K562 (cell line): Measurements from ENCODE around the gene PTPRG. TPM values are rescaled to one million over a fixed set of nuclear protein-coding genes. Genes with fewer than 3 reads are reported as not detected.

ENCODE experiments used
- ATAC-seq: fragments of 200-7000 bp; cut with Tn5 transposase; 3 replicates; pipeline ENCODE4 v1.9.1; 2020; ENCODE audit warnings: moderate library complexity
- BruUV-seq: library from RNA; stranded (reverse); fragments of 400-500 nt; replicated peaks from 2 replicates; lab custom pipeline; 2021; lab: Mats Ljungman, UMichigan
- CTCF ChIA-PET: fragments of 300-600 bp; formaldehyde crosslinking; extraction: SDS; loops from one replicate; lab custom pipeline; 2021; ENCODE audit warnings: low intra/inter-chr PET ratio; lab: Yijun Ruan, JAX
- POLR2A ChIA-PET: fragments of 300-600, 350-650 bp; sonication (Branson Sonifier 250); formaldehyde crosslinking; extraction: SDS; loops from one replicate; lab custom pipeline; 2021; ENCODE audit warnings: antibody characterized with exemption, inconsistent platforms; lab: Yijun Ruan, JAX
- DNase-seq, 4 experiments: peaks; one replicate each; pipeline versions ENCODE4 v3.0.0 to v3.0.0-alpha.2; 2011 to 2018; ENCODE audit warnings: low spot score in 3 of 4, mixed read lengths in 3 of 4; ENCODE audit errors: extremely low read depth in 1 of 4
- FAIRE-seq: peaks from 2 replicates; lab custom pipeline; 2011; peaks lifted over from hg19 to GRCh38; lab: Jason Lieb, UNC
- H2AFZ ChIP-seq: 2 replicates; pipeline ENCODE4 v1.6.0; 2011; ENCODE audit warnings: low read depth, low read length, control low read depth, inconsistent platforms
- H3K27ac ChIP-seq: fragments of 200-600 bp; 3 replicates; pipeline ENCODE4 v1.8.0; 2011; ENCODE audit warnings: low read depth, mild to moderate bottlenecking, control low read depth, inconsistent platforms, low read length, moderate library complexity, mixed read lengths; ENCODE audit errors: extremely low read depth
- H3K27me3 ChIP-seq, 2 experiments: fragments of 300-600 bp in 1 of 2; 2 replicates in 1 of 2; 3 replicates in 1 of 2; pipeline versions ENCODE4 v1.6.0 to v1.8.0; 2011; ENCODE audit warnings: inconsistent platforms in 2 of 2, low read length in 2 of 2, mild to moderate bottlenecking in 1 of 2, mixed read lengths in 1 of 2, moderate library complexity in 1 of 2; ENCODE audit not compliant: control insufficient read depth in 2 of 2, insufficient read depth in 2 of 2
- H3K36me3 ChIP-seq: fragments of 300-600 bp; 3 replicates; pipeline ENCODE4 v1.8.0; 2011; ENCODE audit warnings: mild to moderate bottlenecking, low read length, inconsistent platforms; ENCODE audit not compliant: control insufficient read depth, insufficient read depth
- H3K4me1 ChIP-seq, 2 experiments: fragments of 200-600 bp in 1 of 2; replicated peaks in 1 of 2; 2 replicates in 1 of 2; 3 replicates in 1 of 2; pipeline versions ENCODE4 v1.5.1 to v1.8.0; 2011; ENCODE audit warnings: inconsistent platforms in 2 of 2, low read length in 2 of 2, mild to moderate bottlenecking in 1 of 2, mixed read lengths in 1 of 2, moderate library complexity in 1 of 2; ENCODE audit not compliant: control insufficient read depth in 2 of 2, insufficient read depth in 2 of 2
- H3K4me2 ChIP-seq: 2 replicates; pipeline ENCODE4 v1.6.1; 2011; ENCODE audit warnings: low read length, control low read depth, inconsistent platforms, mixed read lengths; ENCODE audit not compliant: insufficient read depth
- H3K4me3 ChIP-seq: fragments of 200-600 bp; sonication (generic), shearing (Covaris generic); 2 replicates; pipeline ENCODE4 v1.5.1; 2016; ENCODE audit warnings: control low read depth, inconsistent platforms
- H3K79me2 ChIP-seq: fragments of 200-600 bp; 3 replicates; pipeline ENCODE4 v1.8.0; 2011; ENCODE audit warnings: low read length, inconsistent platforms; ENCODE audit not compliant: control insufficient read depth, insufficient read depth
- H3K9ac ChIP-seq, 2 experiments: 2 replicates each; pipeline versions ENCODE4 v1.6.0 to v1.6.1; 2011; ENCODE audit warnings: low read depth in 2 of 2, low read length in 2 of 2, control low read depth in 1 of 2, inconsistent platforms in 1 of 2, mild to moderate bottlenecking in 1 of 2, mixed read lengths in 1 of 2; ENCODE audit not compliant: insufficient read depth in 1 of 2
- H3K9me1 ChIP-seq: one replicate; pipeline ENCODE4 v1.6.0; 2011; ENCODE audit warnings: inconsistent platforms, mild to moderate bottlenecking, low read length, moderate library complexity; ENCODE audit not compliant: control insufficient read depth, insufficient read depth
- H3K9me3 ChIP-seq: replicated peaks from 2 replicates; pipeline ENCODE4 v1.5.1; 2011; ENCODE audit warnings: low read depth, low read length, inconsistent platforms; ENCODE audit not compliant: control insufficient read depth, insufficient read depth
- H4K20me1 ChIP-seq: replicated peaks from 2 replicates; pipeline ENCODE4 v1.6.1; 2011; ENCODE audit warnings: low read length, inconsistent platforms, mixed read lengths; ENCODE audit not compliant: control insufficient read depth, insufficient read depth
- FOSL1 ChIP-seq: fragments of 200-800 bp; sonication (Bioruptor generic); conservative IDR thresholded peaks from 2 replicates; pipeline ENCODE4 v1.6.1; 2016; ENCODE audit warnings: missing genetic modification characterization, missing compliant biosample characterization
- GABPA ChIP-seq: fragments of 200-800 bp; sonication (Bioruptor generic); conservative IDR thresholded peaks from 2 replicates; pipeline ENCODE4 v1.6.1; 2016; ENCODE audit warnings: low read depth, missing genetic modification characterization, missing compliant biosample characterization
- HDAC8 ChIP-seq: fragments of 450-650 bp; IDR thresholded peaks from 2 replicates; pipeline ENCODE4 v1.6.1; 2016; ENCODE audit warnings: mild to moderate bottlenecking, missing genetic modification characterization, moderate library complexity, missing compliant biosample characterization
- MAFG ChIP-seq: fragments of 450-650 bp; conservative IDR thresholded peaks from 2 replicates; pipeline ENCODE4 v1.6.1; 2016; ENCODE audit warnings: missing genetic modification characterization, missing compliant biosample characterization
- MCM2 ChIP-seq: fragments of 450-650 bp; IDR thresholded peaks from 2 replicates; pipeline ENCODE4 v1.6.1; 2017; ENCODE audit warnings: low read depth, mild to moderate bottlenecking
- POLR2B ChIP-seq: fragments of 450-650 bp; IDR thresholded peaks from 2 replicates; pipeline ENCODE4 v1.6.1; 2018; ENCODE audit warnings: low read depth; ENCODE audit not compliant: partially characterized antibody
- RHOXF2B ChIP-seq: fragments of 250-450 bp; sonication (Bioruptor Pico); conservative IDR thresholded peaks from 2 replicates; pipeline ENCODE4 v1.5.1; 2021
- SETDB1 ChIP-seq: IDR thresholded peaks from one replicate; pipeline ENCODE4 v1.6.1; 2012; ENCODE audit warnings: low read length, control low read depth, inconsistent platforms
- SMAD1 ChIP-seq: fragments of 150-350 bp; IDR thresholded peaks from 2 replicates; pipeline ENCODE4 v1.6.1; 2014; ENCODE audit warnings: low read length, low read depth; ENCODE audit not compliant: partially characterized antibody
- SRSF3 ChIP-seq: fragments of 200-400 bp; formaldehyde crosslinking; IDR thresholded peaks from 2 replicates; pipeline ENCODE4 v1.6.1; 2016; ENCODE audit warnings: mild to moderate bottlenecking, low read length, moderate library complexity; ENCODE audit not compliant: insufficient read depth
- ZFPM2 ChIP-seq: fragments of 250-450 bp; sonication (Bioruptor Pico); IDR thresholded peaks from 2 replicates; pipeline ENCODE4 v1.5.1; 2022; ENCODE audit warnings: mild to moderate bottlenecking
- ZNF197 ChIP-seq: fragments of 200-800 bp; sonication (Bioruptor generic); IDR thresholded peaks from 2 replicates; pipeline ENCODE4 v1.6.1; 2016; ENCODE audit warnings: low read depth, missing genetic modification characterization, missing compliant biosample characterization
- ZNF695 ChIP-seq: fragments of 450-650 bp; formaldehyde crosslinking; IDR thresholded peaks from 2 replicates; pipeline ENCODE4 v1.4.0; 2020; ENCODE audit warnings: mild to moderate bottlenecking, moderate library complexity
- WGBS: fragments of 100-300 bp; shearing (Covaris generic); methylation state at CpG from one replicate; pipeline ENCODE4 v1.1.6; 2016; ENCODE audit warnings: low coverage, mixed read lengths; ENCODE audit not compliant: insufficient coverage; ENCODE audit errors: missing lambda C conversion rate; 5-methylcytosine and 5-hydroxymethylcytosine counted together
- in situ Hi-C: fragments of 300-500 bp; cut with MboI; formaldehyde crosslinking; loops from 4 replicates; pipeline ENCODE4 v1.15.0; 2018; ENCODE audit warnings: inconsistent platforms, mixed read lengths
- intact Hi-C: fragments of 100-400 bp; cut with micrococcal nuclease; formaldehyde crosslinking; loops from 2 replicates; pipeline ENCODE4 v1.14.2; 2022
- polyA plus RNA-seq, 8 experiments: library from polyadenylated mRNA; depleted of rRNA in 4 of 8; stranded (reverse) in 5 of 8; unstranded in 3 of 8; fragments of >200 nt; fragmentation: Nextera tagmentation in 2 of 8; fragmentation: Illumina TruSeq in 1 of 8; extraction: Ambion mirVana in 2 of 8; extraction: Trizol in 1 of 8; gene quantifications; 2 replicates each; pipeline versions ENCODE4 v1.2.1 to v1.2.3, GENCODE V29; 2011 to 2014; ENCODE audit warnings: inconsistent platforms in 1 of 8, missing spikeins in 1 of 8
- total RNA-seq, 7 experiments: library from RNA; depleted of rRNA in 6 of 7; stranded (reverse); fragments of >200 nt in 6 of 7; fragmentation: Illumina TruSeq in 2 of 7; extraction: Trizol in 2 of 7; gene quantifications; 2 replicates each; pipeline versions ENCODE4 v1.2.1 to v1.2.3, GENCODE V29; 2011 to 2021; ENCODE audit warnings: low replicate concordance in 1 of 7
- TF ChIP-seq, protein P1 (sequence below), 2 experiments: fragments of 450-650 bp; IDR thresholded peaks; 2 replicates each; pipeline ENCODE4 v1.6.1; 2016
- TF ChIP-seq, protein P2 (sequence below): sonication (generic); formaldehyde crosslinking; IDR thresholded peaks from 2 replicates; pipeline ENCODE4 v1.8.0; 2022; ENCODE audit warnings: mild to moderate bottlenecking, missing genetic modification reagents, borderline replicate concordance
- TF ChIP-seq, protein P3 (sequence below): fragments of 450-650 bp; IDR thresholded peaks from 2 replicates; pipeline ENCODE4 v1.6.1; 2014; ENCODE audit warnings: low read depth, mild to moderate bottlenecking, moderate library complexity, borderline replicate concordance
- TF ChIP-seq, protein P4 (sequence below): fragments of 250-450 bp; sonication (Bioruptor Pico); IDR thresholded peaks from 2 replicates; pipeline ENCODE4 v1.9.0; 2021; ENCODE audit warnings: mild to moderate bottlenecking

Gene PTPRG
- total and polyA plus RNA-seq, 9 of the 15 experiments (the other 6 are each of a cell fraction or from before 2014, with no cell fraction given) = 0.16 TPM; not detected in 8

DNA sequence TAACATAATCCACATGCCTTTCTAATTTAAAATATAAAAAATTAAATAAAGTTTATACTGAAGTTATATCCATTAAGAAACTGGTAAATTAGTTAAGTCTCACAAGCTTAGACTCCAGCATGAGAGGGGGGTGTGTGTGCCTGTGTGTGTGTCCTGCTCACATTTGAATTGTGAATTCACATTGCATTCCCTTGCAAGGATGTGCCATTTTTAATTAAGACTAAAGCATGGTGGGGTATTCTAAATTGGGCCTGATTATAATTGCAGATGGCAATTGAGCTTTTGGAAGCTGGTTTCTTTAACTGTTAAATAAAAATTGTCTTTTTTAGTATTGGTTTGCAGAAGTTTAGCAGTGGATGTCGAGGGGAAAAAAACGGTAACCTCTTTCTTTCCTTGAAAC, 56.9 kb downstream of the PTPRG start:
- Histone ChIP-seq H3K36me3 (no peaks in the 10 kb centered on the region), H4K20me1 (no peaks in the 10 kb centered on the region), H2AFZ (no peak overlapping the region), H3K9ac (no peak overlapping the region), H3K4me3 (no peak overlapping the region), H3K27me3 (0 out of 5 replicates have a peak, but pooled peaks cover 0 to 5% of the 10 kb centered on the region in 2 experiments), H3K4me1 (no peaks in the 10 kb centered on the region), H3K9me3 (no peaks in the 10 kb centered on the region), H3K4me2 (no peak overlapping the region), H3K9me1 (no peaks in the 10 kb centered on the region), H3K27ac (no peak overlapping the region), H3K79me2 (no peaks in the 10 kb centered on the region)
- ChIA-PET POLR2A (no interaction called here), CTCF (no interaction called here)
- 0% methylated on average over 2 of the region's 2 CpGs for WGBS
- no peak for DNase-seq
- intact Hi-C loops (no loop called here), in situ Hi-C loops (no loop called here)
- no peak for FAIRE-seq
- ATAC-seq = no peak
- BruUV-seq = no TSS peak
- TF ChIP-seq, protein P1, sequence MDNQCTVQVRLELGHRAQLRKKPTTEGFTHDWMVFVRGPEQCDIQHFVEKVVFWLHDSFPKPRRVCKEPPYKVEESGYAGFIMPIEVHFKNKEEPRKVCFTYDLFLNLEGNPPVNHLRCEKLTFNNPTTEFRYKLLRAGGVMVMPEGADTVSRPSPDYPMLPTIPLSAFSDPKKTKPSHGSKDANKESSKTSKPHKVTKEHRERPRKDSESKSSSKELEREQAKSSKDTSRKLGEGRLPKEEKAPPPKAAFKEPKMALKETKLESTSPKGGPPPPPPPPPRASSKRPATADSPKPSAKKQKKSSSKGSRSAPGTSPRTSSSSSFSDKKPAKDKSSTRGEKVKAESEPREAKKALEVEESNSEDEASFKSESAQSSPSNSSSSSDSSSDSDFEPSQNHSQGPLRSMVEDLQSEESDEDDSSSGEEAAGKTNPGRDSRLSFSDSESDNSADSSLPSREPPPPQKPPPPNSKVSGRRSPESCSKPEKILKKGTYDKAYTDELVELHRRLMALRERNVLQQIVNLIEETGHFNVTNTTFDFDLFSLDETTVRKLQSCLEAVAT (IDR thresholded peaks at IDR 0.05) = no peak
- TF ChIP-seq MAFG (no peak), RHOXF2B (CRISPR knock-in tag) (no peak), GABPA (tag) (no peak), SETDB1 (no peak), SMAD1 (no peak), MCM2 (no peak), ZNF695 (no peak), HDAC8 (no peak), FOSL1 (no peak), POLR2B (no peak), ZFPM2 (CRISPR knock-in tag) (no peak), ZNF197 (CRISPR knock-in tag) (no peak), SRSF3 (no peak)
- TF ChIP-seq, protein P2, sequence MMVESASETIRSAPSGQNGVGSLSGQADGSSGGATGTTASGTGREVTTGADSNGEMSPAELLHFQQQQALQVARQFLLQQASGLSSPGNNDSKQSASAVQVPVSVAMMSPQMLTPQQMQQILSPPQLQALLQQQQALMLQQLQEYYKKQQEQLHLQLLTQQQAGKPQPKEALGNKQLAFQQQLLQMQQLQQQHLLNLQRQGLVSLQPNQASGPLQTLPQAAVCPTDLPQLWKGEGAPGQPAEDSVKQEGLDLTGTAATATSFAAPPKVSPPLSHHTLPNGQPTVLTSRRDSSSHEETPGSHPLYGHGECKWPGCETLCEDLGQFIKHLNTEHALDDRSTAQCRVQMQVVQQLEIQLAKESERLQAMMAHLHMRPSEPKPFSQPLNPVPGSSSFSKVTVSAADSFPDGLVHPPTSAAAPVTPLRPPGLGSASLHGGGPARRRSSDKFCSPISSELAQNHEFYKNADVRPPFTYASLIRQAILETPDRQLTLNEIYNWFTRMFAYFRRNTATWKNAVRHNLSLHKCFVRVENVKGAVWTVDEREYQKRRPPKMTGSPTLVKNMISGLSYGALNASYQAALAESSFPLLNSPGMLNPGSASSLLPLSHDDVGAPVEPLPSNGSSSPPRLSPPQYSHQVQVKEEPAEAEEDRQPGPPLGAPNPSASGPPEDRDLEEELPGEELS = no peak
- TF ChIP-seq, protein P3, sequence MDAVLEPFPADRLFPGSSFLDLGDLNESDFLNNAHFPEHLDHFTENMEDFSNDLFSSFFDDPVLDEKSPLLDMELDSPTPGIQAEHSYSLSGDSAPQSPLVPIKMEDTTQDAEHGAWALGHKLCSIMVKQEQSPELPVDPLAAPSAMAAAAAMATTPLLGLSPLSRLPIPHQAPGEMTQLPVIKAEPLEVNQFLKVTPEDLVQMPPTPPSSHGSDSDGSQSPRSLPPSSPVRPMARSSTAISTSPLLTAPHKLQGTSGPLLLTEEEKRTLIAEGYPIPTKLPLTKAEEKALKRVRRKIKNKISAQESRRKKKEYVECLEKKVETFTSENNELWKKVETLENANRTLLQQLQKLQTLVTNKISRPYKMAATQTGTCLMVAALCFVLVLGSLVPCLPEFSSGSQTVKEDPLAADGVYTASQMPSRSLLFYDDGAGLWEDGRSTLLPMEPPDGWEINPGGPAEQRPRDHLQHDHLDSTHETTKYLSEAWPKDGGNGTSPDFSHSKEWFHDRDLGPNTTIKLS = no peak
- TF ChIP-seq, protein P4, sequence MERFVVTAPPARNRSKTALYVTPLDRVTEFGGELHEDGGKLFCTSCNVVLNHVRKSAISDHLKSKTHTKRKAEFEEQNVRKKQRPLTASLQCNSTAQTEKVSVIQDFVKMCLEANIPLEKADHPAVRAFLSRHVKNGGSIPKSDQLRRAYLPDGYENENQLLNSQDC (CRISPR knock-in tag) = no peak
